Right hindlimb (tissue), 1 donor: Measurements from ENCODE around the gene PPP2R5C.
"Not testable (repeated sequence)": the region's sequence is repeated elsewhere in the genome, so short reads cannot be mapped to it uniquely, and the experiment has no call there.

Source experiments
- DNase-seq: peaks from one replicate; pipeline ENCODE4 v3.0.0-alpha.2; 2018

Gene PPP2R5C

DNA sequence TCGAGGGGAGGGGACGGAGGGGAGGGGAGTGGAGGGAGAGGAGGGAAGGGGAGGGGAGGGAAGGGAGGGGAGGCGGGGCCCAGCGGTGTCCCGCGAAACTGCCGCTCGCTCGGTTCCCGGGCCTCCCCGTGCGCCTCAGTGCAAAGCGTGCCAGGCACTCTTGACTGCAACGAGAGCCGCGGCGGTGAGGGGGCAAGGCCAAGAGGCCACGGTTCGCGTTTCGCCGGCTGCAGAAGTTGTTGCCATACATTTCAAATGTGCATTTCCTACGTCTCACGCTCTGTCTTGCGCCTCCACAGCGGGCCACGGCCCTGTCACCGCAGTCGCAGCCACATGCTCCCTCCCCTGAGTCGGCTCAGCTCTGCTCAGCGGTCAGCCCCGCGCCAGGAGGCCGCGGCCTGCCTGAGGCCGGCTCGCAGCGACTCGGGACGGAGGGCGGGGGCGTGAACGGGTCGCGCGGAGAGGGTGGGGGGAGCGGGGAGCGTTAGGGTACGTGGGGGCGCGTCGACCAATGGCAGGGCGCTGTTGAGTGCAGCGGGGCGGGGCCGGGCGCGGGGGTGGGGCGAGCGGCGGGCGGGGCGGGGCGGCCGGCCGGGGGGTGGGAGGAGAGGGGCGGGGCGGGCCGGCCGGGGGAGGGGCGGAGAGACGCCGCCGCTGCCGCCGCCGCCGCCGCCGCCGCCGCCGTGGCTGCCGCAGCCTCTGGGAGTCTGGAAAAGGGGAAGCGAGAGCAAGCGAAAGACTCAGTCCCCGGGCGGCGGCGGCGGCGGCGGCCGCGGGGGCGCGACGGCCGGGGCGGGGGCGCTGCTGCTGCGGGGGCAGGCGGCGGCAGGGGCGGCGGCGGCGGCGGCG is at the start of gene PPP2R5C:
TSS of gene PPP2R5C (plus strand) at position 678 of the 849 bp plus-strand sequence. CDS start 185 bp downstream, outside the sequence.
- peak; percentile 93 for DNase-seq

DNA sequence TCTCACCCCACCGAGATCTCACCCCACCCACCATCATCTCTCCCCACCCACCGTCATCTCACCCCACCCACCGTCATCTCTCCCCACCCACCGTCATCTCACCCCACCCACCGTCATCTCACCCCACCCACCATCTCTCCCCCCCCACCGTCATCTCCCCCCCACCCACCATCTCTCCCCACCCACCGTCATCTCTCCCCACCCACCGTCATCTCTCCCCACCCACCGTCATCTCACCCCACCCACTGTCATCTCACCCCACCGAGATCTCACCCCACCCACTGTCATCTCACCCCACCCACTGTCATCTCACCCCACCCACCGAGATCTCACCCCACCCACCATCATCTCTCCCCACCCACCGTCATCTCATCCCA is 49.7 kb upstream of the PPP2R5C start:
- not testable (repeated sequence) for DNase-seq

DNA sequence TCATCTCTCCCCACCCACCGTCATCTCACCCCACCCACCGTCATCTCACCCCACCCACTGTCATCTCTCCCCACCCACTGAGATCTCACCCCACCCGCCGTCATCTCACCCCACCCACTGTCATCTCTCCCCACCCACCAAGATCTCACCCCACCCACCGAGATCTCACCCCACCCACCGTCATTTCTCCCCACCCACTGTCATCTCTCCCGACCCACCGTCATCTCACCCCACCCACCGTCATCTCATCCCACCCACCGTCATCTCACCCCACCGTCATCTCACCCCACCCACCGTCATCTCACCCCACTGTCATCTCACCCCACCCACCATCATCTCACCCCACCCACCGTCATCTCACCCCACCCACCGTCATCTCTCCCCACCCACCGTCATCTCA is 49.2 kb upstream of the PPP2R5C start:
- DNase-seq = not testable (repeated sequence)

DNA sequence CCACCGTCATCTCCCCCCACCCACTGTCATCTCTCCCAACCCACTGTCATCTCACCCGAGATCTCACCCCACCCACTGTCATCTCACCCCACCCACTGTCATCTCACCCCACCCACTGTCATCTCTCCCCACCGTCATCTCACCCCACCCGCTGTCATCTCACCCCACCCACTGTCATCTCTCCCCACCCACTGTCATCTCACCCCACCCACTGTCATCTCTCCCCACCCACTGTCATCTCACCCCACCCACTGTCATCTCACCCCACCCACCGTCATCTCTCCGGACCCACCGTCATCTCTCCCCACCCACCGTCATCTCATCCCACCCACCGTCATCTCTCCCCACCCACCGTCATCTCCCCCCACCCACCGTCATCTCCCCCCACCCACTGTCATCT is 48.4 kb upstream of the PPP2R5C start:
- DNase-seq = not testable (repeated sequence)

- DNase-seq = no peak
Observed at GRCh38 chr14:101713621-101714349, 47.7 kb upstream of the PPP2R5C start.

GRCh38 chr14:101714394-101714793 is 47.1 kb upstream of the PPP2R5C start:
- DNase-seq = no peak

DNA sequence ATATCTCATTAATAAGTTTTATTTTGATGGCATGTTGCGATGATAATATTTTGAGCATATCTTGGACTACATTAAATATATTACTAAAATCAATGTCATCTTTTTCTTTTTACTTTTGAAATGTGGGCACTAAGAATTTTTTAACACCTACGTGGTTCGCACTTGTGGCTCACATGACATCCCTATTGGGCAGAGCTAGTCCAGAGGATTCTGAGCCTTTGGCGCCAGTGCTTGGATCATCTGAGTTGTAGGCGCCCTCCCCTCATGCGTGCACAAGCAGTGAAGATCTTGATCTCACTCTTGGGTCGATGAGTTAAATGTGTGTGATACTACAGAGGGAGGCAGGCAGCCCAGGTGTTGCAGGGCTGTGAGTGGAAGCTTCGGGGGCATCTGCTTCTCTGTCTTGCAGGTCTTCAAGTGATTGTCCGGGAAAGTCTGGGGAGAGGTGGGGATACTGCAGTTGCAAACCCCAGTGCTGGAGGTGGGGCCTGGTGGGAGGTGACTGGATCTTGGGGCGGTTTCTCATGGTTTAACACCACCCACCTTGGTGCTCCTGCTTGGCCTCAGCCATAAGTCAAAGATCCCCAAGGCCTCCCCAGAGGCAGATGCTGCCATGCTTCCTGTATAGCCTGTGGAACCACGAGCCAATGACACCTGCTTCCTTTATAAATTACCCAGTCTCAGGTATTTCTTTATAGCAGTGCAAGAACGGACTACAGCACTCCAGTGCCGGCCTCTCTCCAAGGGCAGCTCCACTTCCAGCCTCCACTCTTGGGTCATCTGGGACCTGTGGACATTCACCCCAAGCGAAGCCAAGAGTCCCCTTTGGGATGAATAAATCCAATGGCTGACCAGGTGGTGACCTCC is 46.1 kb upstream of the PPP2R5C start:
- DNase-seq = no peak

DNA sequence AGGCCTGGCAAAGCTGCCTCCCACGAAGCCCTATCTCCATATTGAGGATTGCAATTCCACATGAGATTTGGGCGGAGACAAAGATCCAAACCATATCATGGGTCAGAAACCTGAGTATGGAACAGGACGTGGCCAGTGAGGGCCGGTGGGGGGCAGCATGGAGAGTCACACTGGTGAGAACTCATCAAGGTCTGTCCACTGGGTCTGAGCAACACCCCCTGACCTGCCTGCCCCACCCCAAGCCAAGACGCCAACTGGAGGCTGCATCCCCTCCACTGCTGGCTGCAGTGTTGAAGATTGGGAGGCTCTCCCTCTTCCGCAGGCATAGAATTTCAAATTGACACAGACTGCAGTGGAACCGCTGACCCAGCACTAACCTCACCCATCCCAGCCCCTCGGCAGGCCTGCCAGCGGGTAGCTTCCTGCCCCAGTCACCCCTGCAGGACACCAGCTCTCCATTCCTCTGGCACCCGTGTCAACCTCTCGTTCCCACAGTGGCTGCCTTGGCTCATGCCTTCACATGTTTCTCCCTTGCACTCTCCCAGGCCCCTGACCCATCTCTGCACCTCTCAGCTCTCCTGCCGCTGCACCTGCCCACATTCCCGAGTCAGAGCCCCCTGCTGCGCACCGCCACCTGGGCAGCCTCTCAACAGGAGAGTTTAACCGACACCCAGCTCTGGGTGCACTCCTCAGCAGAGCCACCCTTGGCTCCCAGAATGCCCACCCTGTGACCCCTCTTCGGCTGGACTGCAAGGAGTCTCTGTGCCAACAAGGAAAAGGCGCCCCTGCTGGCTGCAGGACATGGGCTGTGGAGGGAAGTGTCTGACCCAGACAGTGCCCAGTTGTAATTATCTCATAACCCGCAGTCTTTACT is 45.2 kb upstream of the PPP2R5C start:
- no peak for DNase-seq

- DNase-seq = no peak
Observed at GRCh38 chr14:101716956-101717662, 44.4 kb upstream of the PPP2R5C start.

DNA sequence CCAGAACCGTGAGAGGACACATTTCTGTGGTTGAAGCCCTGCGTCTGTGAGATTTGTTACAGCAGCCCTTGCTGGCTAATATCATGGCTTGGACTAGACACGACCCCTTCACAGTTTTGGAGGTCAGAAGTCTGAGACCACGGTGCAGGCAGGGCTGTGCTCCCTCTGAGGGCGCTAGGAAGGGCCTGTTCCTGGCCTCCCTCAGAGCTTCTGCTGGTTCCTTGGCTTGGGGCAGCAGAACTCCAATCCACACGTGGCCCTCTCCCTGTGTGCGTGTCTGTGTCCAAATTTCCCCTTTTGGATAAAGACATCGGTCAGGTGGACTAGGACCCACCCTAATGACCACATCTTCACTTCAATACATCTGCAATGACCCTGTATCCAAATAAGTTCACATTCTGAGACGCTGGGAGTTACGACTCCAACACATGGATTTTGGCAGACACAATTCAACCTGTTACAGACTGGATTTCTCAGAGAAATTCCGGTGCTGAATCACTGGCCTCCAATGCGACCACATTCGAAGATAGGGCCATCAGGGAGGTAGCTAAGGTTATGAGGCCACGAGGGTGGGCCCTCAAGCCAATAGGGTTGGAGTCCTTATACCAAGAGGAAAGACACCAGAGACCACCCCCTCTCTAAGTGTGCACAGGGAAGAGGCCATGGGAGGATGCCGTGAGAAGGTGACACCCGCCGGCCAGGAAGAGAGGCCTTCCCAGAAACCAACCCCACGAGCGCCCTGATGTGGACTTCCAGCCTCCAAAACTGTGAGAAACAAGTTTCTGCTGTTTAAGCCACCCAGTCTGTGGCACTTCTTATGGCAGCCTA is 43.6 kb upstream of the PPP2R5C start:
- DNase-seq = no peak

DNA sequence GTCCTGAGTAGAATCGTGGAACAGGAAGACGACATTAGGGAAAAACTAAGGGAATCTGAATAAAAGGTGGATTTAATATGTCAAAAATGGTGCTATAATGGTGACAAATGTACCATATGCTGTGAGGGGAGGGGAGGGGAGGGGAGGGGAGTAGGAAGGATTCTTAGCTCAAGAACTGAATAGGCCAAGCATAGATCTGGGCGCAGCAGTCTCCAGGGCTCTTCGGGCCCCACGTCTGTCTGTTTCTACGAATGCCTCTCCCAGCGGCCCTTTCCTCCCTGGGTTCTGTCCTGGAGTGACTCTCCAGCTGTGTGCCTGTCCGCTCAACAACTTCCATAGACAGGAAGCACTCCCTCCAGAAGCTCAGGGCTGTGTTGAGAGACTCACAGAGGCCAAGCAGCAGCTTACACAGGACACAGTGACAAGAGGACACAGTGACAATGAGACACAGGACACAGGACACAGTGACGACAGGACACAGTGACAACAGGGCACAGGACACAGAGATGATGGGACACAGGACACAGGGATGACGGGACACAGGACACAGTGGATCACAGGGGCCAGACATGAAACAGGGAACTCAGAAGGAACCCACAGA is 42.4 kb upstream of the PPP2R5C start:
- DNase-seq = no peak

GRCh38 chr14:101719708-101720107 is 41.8 kb upstream of the PPP2R5C start:
- DNase-seq = no peak

DNA sequence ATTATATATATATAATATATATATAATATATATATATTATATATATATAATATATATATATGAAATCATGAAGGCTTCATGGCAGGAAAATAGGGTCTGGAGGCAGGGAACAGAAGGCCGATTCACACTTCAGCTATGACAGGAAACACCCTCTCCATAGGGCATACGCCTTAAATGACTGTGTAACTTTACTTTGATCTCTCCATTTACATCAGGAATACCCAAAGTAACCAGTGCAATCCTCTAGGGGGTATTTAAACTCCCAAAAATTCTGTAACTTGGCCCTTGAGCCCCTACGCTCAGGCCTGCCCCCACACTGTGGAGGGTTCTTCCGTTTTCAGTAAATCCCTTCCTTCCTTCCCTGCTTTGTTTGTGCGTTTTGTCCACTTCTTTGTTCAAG is 40.4 kb upstream of the PPP2R5C start:
- no peak for DNase-seq

DNA sequence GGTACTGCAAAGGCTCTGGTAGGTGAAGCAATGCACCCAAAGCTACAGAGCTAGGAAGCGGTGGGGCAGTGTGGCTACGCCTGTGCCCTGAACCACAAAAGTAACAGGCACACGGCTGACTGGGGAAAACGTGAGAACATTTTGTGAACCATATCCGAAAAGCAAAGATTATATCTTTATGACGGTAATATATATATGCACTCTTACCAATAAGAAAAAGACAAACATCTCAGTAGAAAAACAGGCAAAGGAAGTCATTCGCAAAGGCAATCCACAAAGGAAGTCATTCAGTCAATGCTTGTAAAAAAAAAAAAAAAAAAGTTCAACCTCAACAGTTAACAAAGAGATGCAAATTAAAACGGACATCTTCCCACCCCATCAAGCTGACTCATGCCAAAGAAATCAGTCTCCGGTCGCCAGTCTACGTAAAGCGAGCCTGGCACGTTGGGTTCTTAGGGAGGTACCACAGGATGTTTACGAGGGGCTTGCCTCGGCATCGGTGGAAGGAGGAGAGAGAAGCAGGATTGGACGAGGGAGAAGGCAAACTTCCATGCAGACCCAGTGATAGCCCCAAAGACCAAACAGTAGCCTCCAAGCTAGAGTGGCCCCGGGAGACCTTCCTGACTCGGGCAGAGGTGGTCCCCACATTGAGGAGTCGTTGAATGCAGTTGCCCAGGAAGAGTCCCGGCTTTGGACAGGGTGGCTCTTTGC is 39.4 kb upstream of the PPP2R5C start:
- DNase-seq = no peak

- no peak for DNase-seq
Observed at GRCh38 chr14:101723061-101723595, 38.4 kb upstream of the PPP2R5C start.

DNA sequence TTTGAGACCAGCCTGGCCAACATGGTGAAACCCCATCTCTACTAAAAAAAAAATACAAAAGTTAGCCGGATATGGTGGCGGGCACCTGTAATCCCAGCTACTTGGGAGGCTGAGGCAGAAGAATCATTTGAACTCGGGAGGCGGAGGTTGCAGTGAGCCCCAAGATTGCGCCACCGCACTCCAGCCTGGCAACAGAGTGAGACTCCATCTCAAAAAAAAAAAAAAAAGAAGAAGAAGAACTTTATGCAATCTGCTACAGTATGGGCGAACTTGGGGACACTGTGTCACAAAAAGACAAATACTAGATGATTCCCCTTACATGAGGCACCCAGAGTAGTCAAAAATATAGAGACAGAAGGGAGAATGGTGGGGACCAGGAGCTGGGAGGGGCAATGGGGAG is 35.9 kb upstream of the PPP2R5C start:
- not testable (repeated sequence) for DNase-seq

DNA sequence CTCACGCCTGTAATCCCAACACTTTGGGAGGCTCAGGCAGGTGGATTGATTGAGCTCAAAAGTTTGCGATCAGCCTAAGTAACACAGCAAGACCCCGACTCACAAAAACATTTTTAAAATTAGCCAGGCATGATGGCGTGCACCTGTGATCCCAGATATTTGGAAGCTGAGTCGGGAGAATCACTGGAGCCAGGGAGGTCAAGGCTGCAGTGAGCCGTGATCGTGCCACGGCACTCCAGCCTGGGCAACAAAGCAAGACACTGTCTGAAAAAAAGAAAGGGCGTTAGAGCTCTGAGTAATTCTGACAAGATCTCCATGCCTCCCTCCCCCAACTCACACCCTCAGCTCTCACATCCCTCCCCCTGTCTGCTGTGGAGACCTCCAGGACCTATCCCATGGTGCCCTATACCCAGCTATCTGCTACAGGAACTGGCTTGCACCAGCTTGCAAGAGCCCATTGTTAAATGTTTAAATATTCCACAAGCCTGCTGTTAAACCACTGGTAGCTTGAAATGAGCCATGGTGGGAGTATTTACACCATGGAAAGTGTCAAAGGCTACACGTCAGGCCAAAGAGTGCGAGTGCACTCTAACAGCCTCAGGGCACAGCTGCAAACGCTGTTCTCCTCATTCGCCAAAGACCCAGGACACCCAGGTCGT is 35.1 kb upstream of the PPP2R5C start:
- no peak for DNase-seq

- DNase-seq = no peak
Observed at GRCh38 chr14:101726954-101727302, 34.6 kb upstream of the PPP2R5C start.
